HG03460 (cell line): ENCODE data around the gene ARHGEF18.

Source experiments
- ATAC-seq: cut with Tn5 transposase; IDR thresholded peaks from one replicate; pipeline ENCODE4 v1.9.1; 2021; ENCODE audit not compliant: unreplicated experiment

The ARHGEF18 gene

DNA sequence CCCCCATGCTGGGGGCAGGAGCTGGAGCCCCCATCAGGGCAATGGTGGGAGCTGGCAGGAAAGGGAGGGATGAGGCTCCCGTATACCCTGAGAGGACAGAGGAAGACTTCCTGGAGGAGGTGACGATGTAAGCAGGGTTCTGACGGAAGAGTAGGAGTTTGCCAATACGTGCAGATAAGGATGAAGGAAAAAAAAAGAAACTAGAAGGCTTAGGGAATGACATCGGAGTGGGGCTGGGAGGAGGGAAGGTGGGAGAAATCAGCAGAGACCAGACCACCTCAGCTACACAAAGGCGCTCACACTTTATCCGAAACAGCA, 32.3 kb downstream of the ARHGEF18 start:
- ATAC-seq: no peak

GRCh38 chr19:7382694-7383093, 34.0 kb downstream of the ARHGEF18 start:
- no peak for ATAC-seq

DNA sequence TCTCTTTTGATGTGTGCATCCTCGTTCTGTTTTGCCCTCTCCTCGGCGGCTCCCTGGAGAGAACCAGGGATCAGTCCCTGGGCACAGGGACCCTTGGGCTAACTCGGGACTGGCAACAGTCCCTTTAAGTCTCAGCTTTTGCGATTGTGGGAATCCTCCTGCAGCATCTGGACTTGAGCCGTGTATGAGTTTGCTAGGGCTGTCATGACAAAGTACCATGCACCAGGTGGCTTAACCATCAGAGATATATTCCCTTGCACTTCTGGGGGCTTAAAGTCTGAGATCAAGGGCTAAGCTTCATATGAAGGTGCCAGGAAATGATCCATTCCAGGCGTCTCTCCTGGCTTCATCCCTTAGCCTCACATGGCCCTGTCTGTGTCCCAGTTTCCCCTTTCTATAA, 34.5 kb downstream of the ARHGEF18 start:
- ATAC-seq: no peak

- ATAC-seq: no peak
Observed at GRCh38 chr19:7385062-7385461, 36.3 kb downstream of the ARHGEF18 start.

- ATAC-seq: no peak
Observed at GRCh38 chr19:7386308-7386707, 37.6 kb downstream of the ARHGEF18 start.

DNA sequence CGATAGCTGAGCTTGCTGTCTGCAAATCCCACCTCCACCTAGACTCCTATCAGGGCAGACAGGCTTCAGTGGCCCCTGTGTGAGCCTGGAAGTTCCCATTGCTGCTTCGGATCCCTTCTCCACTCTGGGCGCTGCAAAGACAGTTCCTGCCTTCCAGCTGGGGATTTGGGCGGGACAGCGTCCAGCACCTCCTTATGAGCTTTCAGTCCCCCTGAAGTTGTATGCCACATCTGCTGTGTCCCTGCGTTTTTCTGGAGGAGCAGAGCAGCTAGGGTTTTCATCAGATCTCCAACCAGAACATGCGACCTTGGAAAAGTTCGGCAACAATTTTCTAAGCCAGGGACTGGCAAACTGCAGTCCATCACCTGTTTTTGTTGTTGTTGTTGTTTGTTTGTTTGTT, 38.0 kb downstream of the ARHGEF18 start:
- no peak for ATAC-seq

DNA sequence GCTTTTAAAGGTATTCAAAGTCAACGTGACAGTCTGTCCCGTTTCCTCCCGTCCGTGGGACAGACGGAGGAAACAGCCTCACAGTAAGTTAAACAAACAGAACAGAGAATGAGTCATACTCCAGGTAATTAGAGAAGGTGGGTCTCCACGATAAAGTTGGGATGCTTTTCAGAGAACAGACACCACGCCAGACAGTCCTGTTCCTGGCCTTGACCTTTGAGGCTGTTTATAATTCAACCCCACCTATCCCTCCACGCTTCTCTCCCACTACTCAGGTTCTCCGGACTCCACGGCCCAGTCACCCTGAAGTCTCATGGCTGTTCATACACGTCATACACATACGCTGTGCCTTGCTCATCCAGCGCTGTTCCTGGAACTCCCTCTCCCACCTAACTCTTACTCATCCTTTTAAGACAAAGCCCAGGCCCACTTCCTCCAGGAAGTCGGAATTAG, 42.5 kb downstream of the ARHGEF18 start:
- ATAC-seq: no peak

DNA sequence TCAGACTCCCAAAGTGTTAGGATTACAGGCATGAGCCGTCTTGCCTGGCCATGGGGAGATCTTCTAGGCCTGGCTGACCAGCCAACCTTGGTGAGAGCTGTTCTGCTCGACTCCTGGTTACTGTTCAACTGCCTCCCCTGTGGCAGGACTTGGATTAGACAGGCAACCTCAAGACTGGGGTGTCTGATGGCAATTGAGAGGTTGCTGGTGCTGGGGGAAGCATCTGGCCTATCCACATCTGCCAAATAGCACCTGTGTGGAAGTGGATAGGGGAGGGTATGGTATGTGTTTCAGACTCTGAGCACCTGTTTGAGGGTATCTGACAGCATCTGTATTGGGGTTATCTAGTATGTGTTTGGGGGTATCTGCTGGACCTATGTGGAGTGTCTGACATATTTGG, 44.7 kb downstream of the ARHGEF18 start:
- ATAC-seq: no peak

GRCh38 chr19:7393939-7394730, 45.4 kb downstream of the ARHGEF18 start:
- ATAC-seq: no peak

DNA sequence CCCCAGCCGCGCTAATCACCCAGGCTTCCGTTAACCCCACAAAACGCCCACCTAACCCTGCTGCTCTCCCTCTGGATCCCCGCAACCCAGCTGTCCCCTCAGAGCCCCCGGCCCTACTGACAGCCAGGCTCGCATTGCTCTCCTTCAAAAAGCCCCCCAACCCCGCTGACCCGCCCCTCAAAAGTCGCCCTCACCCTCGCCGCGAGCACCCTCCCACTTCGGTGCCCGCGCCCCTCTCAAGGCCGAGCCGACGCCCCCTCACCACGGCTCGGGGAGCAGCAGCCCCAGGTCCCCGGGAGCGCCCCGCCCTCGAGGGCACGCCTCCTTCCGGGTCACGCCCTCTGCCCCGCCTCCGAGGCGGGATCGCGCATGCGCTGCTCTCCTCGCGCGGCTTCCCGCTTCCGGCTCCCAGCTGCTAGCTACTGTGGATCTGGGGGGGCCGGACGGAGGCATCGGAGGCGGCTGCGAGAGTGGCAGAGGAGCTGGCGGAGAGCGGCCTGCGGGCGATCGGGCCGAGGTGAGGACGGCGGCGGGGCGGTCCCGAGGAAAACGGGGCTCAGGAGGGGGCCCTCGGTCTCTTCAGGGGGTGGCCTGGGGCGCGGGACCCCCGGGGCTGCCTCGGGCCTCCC, 46.1 kb downstream of the ARHGEF18 start:
- peak; percentile 55 for ATAC-seq

DNA sequence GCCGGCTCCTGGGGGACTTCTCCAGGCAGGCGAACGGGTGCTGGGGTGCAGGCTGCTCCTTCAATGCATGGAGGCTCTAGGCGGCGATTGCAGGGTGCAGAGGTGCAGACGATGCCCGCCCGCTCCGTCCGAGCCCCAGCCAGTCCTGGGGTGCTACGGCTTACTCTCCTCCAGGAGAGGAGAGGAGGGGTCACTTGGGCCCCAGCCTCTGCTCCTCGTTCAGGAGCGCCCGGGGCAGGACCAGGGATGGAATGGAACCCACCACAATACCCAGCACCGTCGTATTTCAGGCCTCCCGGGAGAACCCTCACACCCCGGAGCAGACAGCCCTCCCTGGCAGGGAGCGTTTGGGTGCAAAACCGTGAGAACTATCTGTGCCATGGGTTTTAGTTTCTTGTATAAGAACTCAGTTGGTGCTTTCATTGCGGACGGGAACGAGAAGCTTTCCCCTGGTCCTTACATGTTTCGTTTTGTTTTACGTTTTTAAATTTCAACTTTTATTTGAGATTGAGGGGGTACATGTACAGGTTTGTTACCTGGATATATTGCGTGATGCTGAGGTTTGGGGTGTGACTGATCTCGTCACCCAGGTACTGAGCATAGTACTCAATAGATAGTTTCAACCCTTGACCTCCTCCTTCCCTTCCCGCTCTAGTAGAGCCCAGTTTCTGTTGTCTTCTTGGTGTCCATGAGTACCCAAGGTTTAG, 46.8 kb downstream of the ARHGEF18 start:
- peak; percentile 14 for ATAC-seq

- ATAC-seq: no peak
Observed at GRCh38 chr19:7397687-7398086, 49.0 kb downstream of the ARHGEF18 start.
